T-helper 2 cell (primary cell): Measurements from ENCODE around the gene ERCC5.

Source experiments
- DNase-seq, 5 experiments: peaks; one replicate each; pipeline versions ENCODE4 v3.0.0 to v3.0.0-alpha.2; 2012 to 2022

Gene ERCC5

GRCh38 chr13:102845289-102845629, 573 bp upstream of the ERCC5 start:
- no peak for DNase-seq

- peak in 4 of 5 experiments; percentile 14 to 81 (median 46) for DNase-seq
Observed at GRCh38 chr13:102846261-102847015, 606 bp downstream of the ERCC5 start.

GRCh38 chr13:102847272-102848234, 1.7 kb downstream of the ERCC5 start:
- DNase-seq = peak in 2 of 5 experiments; percentile 7 to 67

GRCh38 chr13:102848956-102849355, 3.1 kb downstream of the ERCC5 start:
- DNase-seq = peak in 1 of 5 experiments; percentile 47

GRCh38 chr13:102852556-102852955, 6.7 kb downstream of the ERCC5 start:
- DNase-seq = no peak

- DNase-seq = peak in 1 of 5 experiments; percentile 78
Observed at GRCh38 chr13:102854675-102855074, 8.8 kb downstream of the ERCC5 start.

GRCh38 chr13:102856557-102856956, 10.7 kb downstream of the ERCC5 start:
- no peak for DNase-seq

- no peak for DNase-seq
Observed at GRCh38 chr13:102862624-102863210, 16.9 kb downstream of the ERCC5 start.

- DNase-seq = no peak
Observed at GRCh38 chr13:102863590-102863989, 17.8 kb downstream of the ERCC5 start.

GRCh38 chr13:102868366-102868936, 22.6 kb downstream of the ERCC5 start:
- no peak for DNase-seq

GRCh38 chr13:102869948-102870676, 24.3 kb downstream of the ERCC5 start:
- DNase-seq = no peak

- DNase-seq = peak; percentile 8 to 58 (median 26)
Observed at GRCh38 chr13:102870677-102871415, 25.0 kb downstream of the ERCC5 start.

GRCh38 chr13:102872131-102872530, 26.3 kb downstream of the ERCC5 start:
- DNase-seq = no peak

- DNase-seq = peak in 1 of 5 experiments; percentile 27
Observed at GRCh38 chr13:102872531-102872930, 26.7 kb downstream of the ERCC5 start.

- peak in 1 of 5 experiments; percentile 60 for DNase-seq
Observed at GRCh38 chr13:102873653-102874052, 27.8 kb downstream of the ERCC5 start.

- no peak for DNase-seq
Observed at GRCh38 chr13:102875256-102875655, 29.4 kb downstream of the ERCC5 start.

GRCh38 chr13:102877303-102877702, 31.5 kb downstream of the ERCC5 start:
- DNase-seq = no peak

GRCh38 chr13:102878481-102878880, 32.6 kb downstream of the ERCC5 start:
- DNase-seq = no peak

- no peak for DNase-seq
Observed at GRCh38 chr13:102879793-102880499, 34.1 kb downstream of the ERCC5 start.

GRCh38 chr13:102881819-102882686, 36.2 kb downstream of the ERCC5 start:
- DNase-seq = no peak
